ENCODE data around the gene PIAS1.

DNA sequence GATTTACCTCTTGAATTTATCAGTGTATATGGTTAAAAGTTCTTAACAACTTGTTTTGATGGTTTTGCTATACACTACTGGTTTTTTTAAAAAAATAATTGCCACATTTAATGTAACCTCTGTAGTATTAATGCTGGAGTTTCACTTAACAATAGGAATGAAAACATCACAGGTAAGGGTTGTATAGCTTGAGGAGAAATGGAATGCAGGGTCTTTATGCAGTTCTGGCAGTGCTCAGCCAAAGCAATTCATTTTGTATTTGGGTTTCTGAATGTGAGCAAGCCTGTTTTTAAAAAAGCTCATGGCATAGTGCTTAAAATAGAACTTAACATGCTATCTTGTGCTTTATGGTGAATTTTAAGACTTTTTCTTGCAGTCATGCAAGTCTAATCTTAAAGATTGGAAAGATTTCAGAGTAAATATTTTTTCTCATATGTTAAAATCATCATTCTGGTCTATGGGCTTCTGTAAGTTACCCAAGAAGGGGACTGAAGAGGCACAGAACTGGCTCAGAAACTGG lies 8.9 kb downstream of the PIAS1 start:
- TF ChIP-seq, protein P1, sequence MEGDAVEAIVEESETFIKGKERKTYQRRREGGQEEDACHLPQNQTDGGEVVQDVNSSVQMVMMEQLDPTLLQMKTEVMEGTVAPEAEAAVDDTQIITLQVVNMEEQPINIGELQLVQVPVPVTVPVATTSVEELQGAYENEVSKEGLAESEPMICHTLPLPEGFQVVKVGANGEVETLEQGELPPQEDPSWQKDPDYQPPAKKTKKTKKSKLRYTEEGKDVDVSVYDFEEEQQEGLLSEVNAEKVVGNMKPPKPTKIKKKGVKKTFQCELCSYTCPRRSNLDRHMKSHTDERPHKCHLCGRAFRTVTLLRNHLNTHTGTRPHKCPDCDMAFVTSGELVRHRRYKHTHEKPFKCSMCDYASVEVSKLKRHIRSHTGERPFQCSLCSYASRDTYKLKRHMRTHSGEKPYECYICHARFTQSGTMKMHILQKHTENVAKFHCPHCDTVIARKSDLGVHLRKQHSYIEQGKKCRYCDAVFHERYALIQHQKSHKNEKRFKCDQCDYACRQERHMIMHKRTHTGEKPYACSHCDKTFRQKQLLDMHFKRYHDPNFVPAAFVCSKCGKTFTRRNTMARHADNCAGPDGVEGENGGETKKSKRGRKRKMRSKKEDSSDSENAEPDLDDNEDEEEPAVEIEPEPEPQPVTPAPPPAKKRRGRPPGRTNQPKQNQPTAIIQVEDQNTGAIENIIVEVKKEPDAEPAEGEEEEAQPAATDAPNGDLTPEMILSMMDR (IDR thresholded peaks at IDR 0.05; ENCODE audit: insufficient read depth, low read length), result no peak
- TF ChIP-seq, protein P2, sequence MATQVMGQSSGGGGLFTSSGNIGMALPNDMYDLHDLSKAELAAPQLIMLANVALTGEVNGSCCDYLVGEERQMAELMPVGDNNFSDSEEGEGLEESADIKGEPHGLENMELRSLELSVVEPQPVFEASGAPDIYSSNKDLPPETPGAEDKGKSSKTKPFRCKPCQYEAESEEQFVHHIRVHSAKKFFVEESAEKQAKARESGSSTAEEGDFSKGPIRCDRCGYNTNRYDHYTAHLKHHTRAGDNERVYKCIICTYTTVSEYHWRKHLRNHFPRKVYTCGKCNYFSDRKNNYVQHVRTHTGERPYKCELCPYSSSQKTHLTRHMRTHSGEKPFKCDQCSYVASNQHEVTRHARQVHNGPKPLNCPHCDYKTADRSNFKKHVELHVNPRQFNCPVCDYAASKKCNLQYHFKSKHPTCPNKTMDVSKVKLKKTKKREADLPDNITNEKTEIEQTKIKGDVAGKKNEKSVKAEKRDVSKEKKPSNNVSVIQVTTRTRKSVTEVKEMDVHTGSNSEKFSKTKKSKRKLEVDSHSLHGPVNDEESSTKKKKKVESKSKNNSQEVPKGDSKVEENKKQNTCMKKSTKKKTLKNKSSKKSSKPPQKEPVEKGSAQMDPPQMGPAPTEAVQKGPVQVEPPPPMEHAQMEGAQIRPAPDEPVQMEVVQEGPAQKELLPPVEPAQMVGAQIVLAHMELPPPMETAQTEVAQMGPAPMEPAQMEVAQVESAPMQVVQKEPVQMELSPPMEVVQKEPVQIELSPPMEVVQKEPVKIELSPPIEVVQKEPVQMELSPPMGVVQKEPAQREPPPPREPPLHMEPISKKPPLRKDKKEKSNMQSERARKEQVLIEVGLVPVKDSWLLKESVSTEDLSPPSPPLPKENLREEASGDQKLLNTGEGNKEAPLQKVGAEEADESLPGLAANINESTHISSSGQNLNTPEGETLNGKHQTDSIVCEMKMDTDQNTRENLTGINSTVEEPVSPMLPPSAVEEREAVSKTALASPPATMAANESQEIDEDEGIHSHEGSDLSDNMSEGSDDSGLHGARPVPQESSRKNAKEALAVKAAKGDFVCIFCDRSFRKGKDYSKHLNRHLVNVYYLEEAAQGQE (IDR thresholded peaks at IDR 0.05; ENCODE audit: insufficient replicate concordance, low read depth), result no peak
